Measurements from ENCODE around the gene CAB39L.

The CAB39L gene

GRCh38 chr13:49464621-49465325, 20.9 kb upstream of the CAB39L start:
- in situ Hi-C loops (cut with HindIII; ENCODE audit: low sequenced_read_pairs): no loop called here
- TF ChIP-seq, protein P1, sequence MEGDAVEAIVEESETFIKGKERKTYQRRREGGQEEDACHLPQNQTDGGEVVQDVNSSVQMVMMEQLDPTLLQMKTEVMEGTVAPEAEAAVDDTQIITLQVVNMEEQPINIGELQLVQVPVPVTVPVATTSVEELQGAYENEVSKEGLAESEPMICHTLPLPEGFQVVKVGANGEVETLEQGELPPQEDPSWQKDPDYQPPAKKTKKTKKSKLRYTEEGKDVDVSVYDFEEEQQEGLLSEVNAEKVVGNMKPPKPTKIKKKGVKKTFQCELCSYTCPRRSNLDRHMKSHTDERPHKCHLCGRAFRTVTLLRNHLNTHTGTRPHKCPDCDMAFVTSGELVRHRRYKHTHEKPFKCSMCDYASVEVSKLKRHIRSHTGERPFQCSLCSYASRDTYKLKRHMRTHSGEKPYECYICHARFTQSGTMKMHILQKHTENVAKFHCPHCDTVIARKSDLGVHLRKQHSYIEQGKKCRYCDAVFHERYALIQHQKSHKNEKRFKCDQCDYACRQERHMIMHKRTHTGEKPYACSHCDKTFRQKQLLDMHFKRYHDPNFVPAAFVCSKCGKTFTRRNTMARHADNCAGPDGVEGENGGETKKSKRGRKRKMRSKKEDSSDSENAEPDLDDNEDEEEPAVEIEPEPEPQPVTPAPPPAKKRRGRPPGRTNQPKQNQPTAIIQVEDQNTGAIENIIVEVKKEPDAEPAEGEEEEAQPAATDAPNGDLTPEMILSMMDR (IDR thresholded peaks at IDR 0.05; ENCODE audit: low read depth, low read length, missing control alignments): no peak
- no peak overlapping the region for H3K4me3 ChIP-seq (ENCODE audit: low read depth, low read length)
- DNase-seq (ENCODE audit: low read depth): no peak

GRCh38 chr13:49464085-49464484, 20.2 kb upstream of the CAB39L start:
- TF ChIP-seq, protein P1 (IDR thresholded peaks at IDR 0.05; ENCODE audit: low read depth, low read length, missing control alignments): no peak
- no peak overlapping the region for H3K4me3 ChIP-seq (ENCODE audit: low read depth, low read length)
- in situ Hi-C loops (cut with HindIII; ENCODE audit: low sequenced_read_pairs): no loop called here

GRCh38 chr13:49459580-49459979, 15.7 kb upstream of the CAB39L start:
- TF ChIP-seq, protein P1 (IDR thresholded peaks at IDR 0.05; ENCODE audit: low read depth, low read length, missing control alignments): no peak
- in situ Hi-C loops (cut with HindIII; ENCODE audit: low sequenced_read_pairs): no loop called here
- DNase-seq (ENCODE audit: low read depth): no peak
- H3K4me3 ChIP-seq (ENCODE audit: low read depth, low read length): no peak overlapping the region

More at GRCh38 chr13:49464085-49464484, 20.2 kb upstream of the CAB39L start:
- no peak for DNase-seq (ENCODE audit: low read depth)

DNA sequence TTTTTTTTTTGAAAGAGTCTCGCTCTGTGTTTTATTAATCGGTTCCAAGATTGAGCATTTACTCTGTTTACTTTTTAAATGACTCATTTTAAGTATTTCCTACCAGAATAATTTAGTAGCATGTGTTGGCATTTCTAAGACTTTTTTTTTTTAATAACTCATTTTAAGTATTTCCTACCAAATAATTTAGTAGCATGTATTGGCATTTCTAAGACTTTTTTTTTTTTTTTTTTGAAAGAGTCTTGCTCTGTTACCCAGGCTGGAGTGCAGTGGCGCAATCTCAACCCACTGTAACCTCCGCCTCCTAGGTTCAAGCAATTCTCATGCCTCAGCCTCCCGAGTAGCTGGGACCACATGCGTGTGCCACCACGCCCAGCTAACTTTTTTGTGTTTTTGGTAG, 13.4 kb upstream of the CAB39L start:
- no peak for DNase-seq (ENCODE audit: low read depth)
- in situ Hi-C loops (cut with HindIII; ENCODE audit: low sequenced_read_pairs): no loop called here
- H3K4me3 ChIP-seq (ENCODE audit: low read depth, low read length): no peak overlapping the region
- TF ChIP-seq, protein P1 (IDR thresholded peaks at IDR 0.05; ENCODE audit: low read depth, low read length, missing control alignments): no peak

GRCh38 chr13:49456156-49456555, 12.3 kb upstream of the CAB39L start:
- H3K4me3 ChIP-seq (ENCODE audit: low read depth, low read length): no peak overlapping the region
- in situ Hi-C loops (cut with HindIII; ENCODE audit: low sequenced_read_pairs): no loop called here
- DNase-seq (ENCODE audit: low read depth): no peak
- TF ChIP-seq, protein P1 (IDR thresholded peaks at IDR 0.05; ENCODE audit: low read depth, low read length, missing control alignments): no peak

DNA sequence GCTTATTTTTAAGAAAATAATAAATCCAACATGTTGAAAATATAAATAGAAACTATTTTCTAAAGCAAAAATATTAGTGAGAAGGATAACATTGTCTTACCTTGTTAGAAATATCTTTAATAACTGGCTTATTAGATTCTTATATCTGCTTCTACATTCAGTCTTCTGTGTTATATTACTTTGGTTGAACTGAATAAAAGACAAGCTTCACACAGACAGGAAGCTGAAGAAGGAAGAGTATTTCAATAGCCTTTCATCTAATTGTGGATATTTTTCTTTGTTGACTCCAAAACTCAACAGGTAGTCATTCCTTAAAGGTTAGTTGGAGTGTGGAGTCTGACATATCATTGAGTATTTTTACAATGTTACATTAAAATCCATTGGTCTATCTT, 11.1 kb upstream of the CAB39L start:
- H3K4me3 ChIP-seq (ENCODE audit: low read depth, low read length): no peak overlapping the region
- in situ Hi-C loops (cut with HindIII; ENCODE audit: low sequenced_read_pairs): no loop called here

More for the DNA sequence above, 11.1 kb upstream of the CAB39L start:
- TF ChIP-seq, protein P1 (IDR thresholded peaks at IDR 0.05; ENCODE audit: low read depth, low read length, missing control alignments): no peak
- DNase-seq (ENCODE audit: low read depth): no peak

All from astrocyte of the cerebellum (primary cell).